PC-9 (cell line): ENCODE measurements around the gene CLDN19. TPM values are rescaled to one million over a fixed set of nuclear protein-coding genes. Genes with fewer than 3 reads are reported as not detected.

Source experiments
- BruUV-seq: library from RNA; stranded (reverse); fragments of 400-500 nt; replicated peaks from 2 replicates; lab custom pipeline; 2021; lab: Mats Ljungman, UMichigan
- CTCF ChIA-PET: fragments of 300-600 bp; sonication (Branson Sonifier 250); formaldehyde crosslinking; loops from one replicate; lab custom pipeline; 2022; ENCODE audit warnings: antibody characterized with exemption; lab: Charles Lee
- POLR2A ChIA-PET: fragments of 300-600 bp; sonication (Branson Sonifier 250); formaldehyde crosslinking; loops from one replicate; lab custom pipeline; 2022; ENCODE audit warnings: antibody characterized with exemption; ENCODE audit not compliant: unreplicated experiment; lab: Charles Lee
- DNase-seq, 2 experiments: peaks; one replicate each; pipeline versions ENCODE4 v3.0.0 to v3.0.0-alpha.2; 2015 to 2022; ENCODE audit warnings: mixed read lengths in 1 of 2
- H2AFZ ChIP-seq: fragments of 200-600 bp; sonication (generic); 2 replicates; pipeline ENCODE4 v1.8.1; 2017; ENCODE audit warnings: antibody characterized with exemption
- H3F3A ChIP-seq: fragments of 200-600 bp; sonication (generic); 2 replicates; pipeline ENCODE4 v1.8.1; 2017; ENCODE audit warnings: antibody characterized with exemption, mild to moderate bottlenecking, low read depth; ENCODE audit not compliant: insufficient read depth
- H3K27ac ChIP-seq: fragments of 200-600 bp; sonication (generic); 2 replicates; pipeline ENCODE4 v1.6.1; 2016; ENCODE audit warnings: mixed run types
- H3K27me3 ChIP-seq: fragments of 200-600 bp; sonication (generic); 2 replicates; pipeline ENCODE4 v1.6.1; 2016; ENCODE audit warnings: low read depth, mixed run types; ENCODE audit not compliant: insufficient read depth
- H3K36me3 ChIP-seq: fragments of 200-600 bp; sonication (generic); 2 replicates; pipeline ENCODE4 v1.6.1; 2016; ENCODE audit warnings: low read depth, mixed run types
- H3K4me1 ChIP-seq: fragments of 200-600 bp; sonication (generic); replicated peaks from 2 replicates; pipeline ENCODE4 v1.6.1; 2016; ENCODE audit warnings: mixed run types; ENCODE audit not compliant: insufficient read depth
- H3K4me2 ChIP-seq: fragments of 200-600 bp; sonication (generic); 2 replicates; pipeline ENCODE4 v1.6.1; 2017; ENCODE audit warnings: mixed run types
- H3K4me3 ChIP-seq: fragments of 200-600 bp; sonication (generic); 2 replicates; pipeline ENCODE4 v1.6.1; 2016; ENCODE audit warnings: mixed run types
- H3K79me2 ChIP-seq: fragments of 200-600 bp; sonication (generic); 2 replicates; pipeline ENCODE4 v1.6.1; 2017; ENCODE audit warnings: low read depth, mixed run types
- H3K9me2 ChIP-seq: fragments of 200-600 bp; sonication (generic); 2 replicates; pipeline ENCODE4 v1.8.1; 2017; ENCODE audit warnings: mild to moderate bottlenecking; ENCODE audit not compliant: insufficient read depth
- H3K9me3 ChIP-seq: fragments of 200-600 bp; sonication (generic); 2 replicates; pipeline ENCODE4 v1.8.1; 2016; ENCODE audit warnings: low read depth; ENCODE audit not compliant: insufficient read depth
- H4K20me1 ChIP-seq: fragments of 200-600 bp; sonication (generic); 2 replicates; pipeline ENCODE4 v1.8.1; 2017; ENCODE audit not compliant: insufficient read depth
- EZH2 ChIP-seq: fragments of 200-600 bp; sonication (generic); IDR thresholded peaks from 2 replicates; pipeline ENCODE4 v1.8.0; 2017; ENCODE audit warnings: antibody characterized with exemption, low read depth
- intact Hi-C: fragments of 100-400 bp; cut with micrococcal nuclease; formaldehyde crosslinking; loops from one replicate; pipeline ENCODE4 v1.10.0; 2022; ENCODE audit not compliant: unreplicated experiment
- total RNA-seq: library from RNA; stranded (reverse); gene quantifications from 2 replicates; pipeline ENCODE4 v1.2.3, GENCODE V29; 2021
- TF ChIP-seq, protein P1 (sequence below): fragments of 200-600 bp; sonication (generic); conservative IDR thresholded peaks from 2 replicates; pipeline ENCODE4 v1.6.1; 2017; ENCODE audit warnings: mixed run types, antibody characterized with exemption, mild to moderate bottlenecking, moderate library complexity

Gene CLDN19
- total RNA-seq, 1 experiment from 2014 or later: not detected

DNA sequence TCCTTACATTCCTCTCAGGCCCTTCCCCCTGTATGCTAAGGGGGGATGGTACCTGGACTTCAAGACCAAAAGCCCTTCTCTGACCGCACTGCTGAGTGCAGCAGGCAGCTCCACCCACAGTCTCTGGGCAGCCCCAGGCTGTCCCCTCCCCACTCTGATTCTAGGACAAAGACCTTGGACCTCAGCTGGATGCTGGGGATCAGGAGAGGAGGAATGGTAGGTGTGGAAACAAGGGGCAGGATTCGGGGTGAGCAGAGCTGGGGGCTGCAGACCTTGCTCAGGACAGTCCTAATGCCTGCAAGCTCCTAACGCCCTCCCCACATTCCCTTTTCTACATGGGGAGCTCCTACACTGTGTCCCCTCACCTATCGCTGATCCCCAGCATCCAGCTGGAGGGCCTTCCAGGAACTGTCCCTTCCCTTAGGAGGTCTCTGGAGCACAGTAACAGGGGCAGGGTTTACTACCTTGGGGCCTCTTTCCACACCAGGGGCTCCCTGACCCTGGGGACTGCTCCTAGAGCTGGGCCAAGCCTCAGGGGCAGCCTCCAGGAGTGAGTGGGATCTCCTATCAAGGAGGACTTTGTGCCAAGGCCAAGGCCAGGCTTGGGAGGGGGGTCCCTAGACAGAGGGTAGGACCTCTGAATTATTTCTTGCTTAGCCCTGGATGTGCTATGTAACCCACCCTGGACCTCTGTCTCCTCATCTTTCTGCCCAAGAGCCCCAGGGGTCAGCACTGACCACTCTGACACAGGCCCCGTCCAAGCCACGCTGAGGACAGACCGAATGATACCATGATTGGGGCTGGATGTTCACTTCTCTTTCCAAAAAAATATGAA is 5.6 kb downstream of the CLDN19 start:
- Histone ChIP-seq H4K20me1 (no peaks in the 10 kb centered on the region), H3K9me2 (no peaks in the 10 kb centered on the region), H3K4me3 (no peak overlapping the region), H3K4me1 (no peaks in the 10 kb centered on the region), H3K36me3 (no peaks in the 10 kb centered on the region), H3K4me2 (no peak overlapping the region), H3F3A (no peaks in the 10 kb centered on the region), H2AFZ (no peak overlapping the region), H3K27ac (no peak overlapping the region), H3K79me2 (no peaks in the 10 kb centered on the region), H3K9me3 (no peaks in the 10 kb centered on the region), H3K27me3 (no peaks in the 10 kb centered on the region)
- intact Hi-C loops: no loop called here
- POLR2A ChIA-PET: interaction anchor here (0.6 kb wide), 1 partner anchor 11 kb away, joined by 13 read pairs; no protein-coding TSS in a partner anchor
- no peak for TF ChIP-seq EZH2
- TF ChIP-seq, protein P1, sequence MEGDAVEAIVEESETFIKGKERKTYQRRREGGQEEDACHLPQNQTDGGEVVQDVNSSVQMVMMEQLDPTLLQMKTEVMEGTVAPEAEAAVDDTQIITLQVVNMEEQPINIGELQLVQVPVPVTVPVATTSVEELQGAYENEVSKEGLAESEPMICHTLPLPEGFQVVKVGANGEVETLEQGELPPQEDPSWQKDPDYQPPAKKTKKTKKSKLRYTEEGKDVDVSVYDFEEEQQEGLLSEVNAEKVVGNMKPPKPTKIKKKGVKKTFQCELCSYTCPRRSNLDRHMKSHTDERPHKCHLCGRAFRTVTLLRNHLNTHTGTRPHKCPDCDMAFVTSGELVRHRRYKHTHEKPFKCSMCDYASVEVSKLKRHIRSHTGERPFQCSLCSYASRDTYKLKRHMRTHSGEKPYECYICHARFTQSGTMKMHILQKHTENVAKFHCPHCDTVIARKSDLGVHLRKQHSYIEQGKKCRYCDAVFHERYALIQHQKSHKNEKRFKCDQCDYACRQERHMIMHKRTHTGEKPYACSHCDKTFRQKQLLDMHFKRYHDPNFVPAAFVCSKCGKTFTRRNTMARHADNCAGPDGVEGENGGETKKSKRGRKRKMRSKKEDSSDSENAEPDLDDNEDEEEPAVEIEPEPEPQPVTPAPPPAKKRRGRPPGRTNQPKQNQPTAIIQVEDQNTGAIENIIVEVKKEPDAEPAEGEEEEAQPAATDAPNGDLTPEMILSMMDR: no peak
- BruUV-seq: no TSS peak
- CTCF ChIA-PET: no interaction called here
- no peak for DNase-seq

DNA sequence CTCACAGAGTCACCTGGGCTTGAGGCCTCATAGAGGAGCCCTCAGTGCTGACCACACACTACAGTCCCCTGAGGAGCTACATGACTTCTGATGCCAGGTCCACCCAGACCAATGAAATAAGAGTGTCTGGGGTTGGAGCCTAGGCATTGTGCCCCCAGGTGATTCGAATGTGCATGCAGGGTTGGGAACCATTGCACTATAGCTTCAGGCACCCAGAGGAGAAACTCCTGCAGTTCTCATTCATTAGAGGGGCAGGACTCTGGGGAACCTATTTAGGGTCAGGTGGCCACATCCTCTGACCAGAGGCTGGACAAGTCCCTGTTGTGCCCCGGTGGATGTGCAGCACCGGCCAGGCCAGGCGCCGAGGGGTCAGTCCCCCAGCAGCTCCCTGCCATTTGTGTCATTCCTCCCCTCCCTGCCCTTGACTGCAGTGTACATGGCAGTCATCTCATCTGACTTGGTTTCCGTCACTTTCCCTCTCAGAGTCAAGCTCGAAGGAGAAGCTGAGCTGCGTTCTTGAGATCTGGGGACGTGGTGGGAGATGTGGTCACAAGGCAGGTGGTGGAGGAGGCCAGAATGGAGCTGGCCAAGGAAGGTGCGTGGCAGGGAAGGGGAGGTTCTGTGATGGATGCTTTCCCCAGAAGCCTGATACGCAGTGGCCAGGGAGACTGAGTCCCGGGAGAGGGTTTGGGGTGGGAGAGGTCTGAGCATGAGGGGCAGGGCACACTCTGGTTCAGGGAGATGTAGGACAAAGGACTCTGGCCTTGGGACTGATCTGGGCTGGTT is 6.4 kb downstream of the CLDN19 start:
- DNase-seq: no peak
- H3K79me2 ChIP-seq: no peaks in the 10 kb centered on the region
- no TSS peak for BruUV-seq
- no peaks in the 10 kb centered on the region for H3K4me1 ChIP-seq
- no peak overlapping the region for H3K4me3 ChIP-seq
- no peaks in the 10 kb centered on the region for H3K27me3 ChIP-seq
- CTCF ChIA-PET: no interaction called here
- TF ChIP-seq, protein P1: no peak
- TF ChIP-seq EZH2: no peak
- no peaks in the 10 kb centered on the region for H3K9me3 ChIP-seq
- no peaks in the 10 kb centered on the region for H3K9me2 ChIP-seq
- no peaks in the 10 kb centered on the region for H3F3A ChIP-seq
- no peaks in the 10 kb centered on the region for H4K20me1 ChIP-seq
- no peak overlapping the region for H3K27ac ChIP-seq
- no peak overlapping the region for H2AFZ ChIP-seq
- intact Hi-C loops: no loop called here
- POLR2A ChIA-PET: interaction anchor here (0.6 kb wide), 1 partner anchor 10 kb away, joined by 13 read pairs; no protein-coding TSS in a partner anchor
- H3K36me3 ChIP-seq: no peaks in the 10 kb centered on the region
- no peak overlapping the region for H3K4me2 ChIP-seq

DNA sequence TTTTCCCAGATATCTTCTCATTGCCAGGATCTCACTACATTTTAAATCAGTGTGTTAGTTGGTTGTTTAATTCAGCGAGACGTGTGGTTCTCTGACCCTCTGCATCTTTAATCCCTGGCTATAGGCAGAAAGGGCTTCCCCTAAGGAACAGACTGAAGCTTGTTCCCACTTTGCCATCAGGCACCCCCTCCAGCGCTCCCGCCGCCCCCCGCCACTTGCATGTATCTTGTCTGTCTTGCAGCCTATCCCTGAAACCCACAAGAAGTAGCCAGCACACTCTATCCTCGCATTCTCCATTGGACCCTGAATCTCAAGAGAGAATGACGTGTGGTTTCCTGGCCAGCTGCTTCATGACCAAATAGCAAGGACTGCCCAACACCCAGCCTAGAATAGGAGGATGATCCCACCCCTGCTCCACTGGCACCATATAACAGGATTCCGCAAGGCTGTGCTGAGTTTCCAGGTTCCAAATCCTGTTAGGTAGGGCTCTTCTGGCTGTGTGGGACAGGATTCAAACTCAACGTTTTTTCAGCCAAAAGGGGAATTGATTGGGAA is 7.8 kb downstream of the CLDN19 start:
- no peaks in the 10 kb centered on the region for H3F3A ChIP-seq
- H3K79me2 ChIP-seq: no peaks in the 10 kb centered on the region
- no peak overlapping the region for H2AFZ ChIP-seq
- H3K4me3 ChIP-seq: no peak overlapping the region
- no peak overlapping the region for H3K27ac ChIP-seq
- no peaks in the 10 kb centered on the region for H3K4me1 ChIP-seq
- no TSS peak for BruUV-seq
- TF ChIP-seq EZH2: no peak
- no peaks in the 10 kb centered on the region for H3K9me2 ChIP-seq
- POLR2A ChIA-PET: no interaction called here
- H3K27me3 ChIP-seq: no peaks in the 10 kb centered on the region
- no peaks in the 10 kb centered on the region for H4K20me1 ChIP-seq
- no peak overlapping the region for H3K4me2 ChIP-seq
- H3K36me3 ChIP-seq: no peaks in the 10 kb centered on the region
- CTCF ChIA-PET: no interaction called here
- no peak for DNase-seq
- no peaks in the 10 kb centered on the region for H3K9me3 ChIP-seq
- intact Hi-C loops: no loop called here
